AG04449 (cell line): ENCODE results near the gene ZNF598.

Source experiments
- CTCF ChIA-PET: fragments of 350-600 bp; formaldehyde crosslinking; extraction: SDS; loops from one replicate; lab custom pipeline; 2021; ENCODE audit warnings: antibody characterized with exemption; lab: Yijun Ruan, JAX
- POLR2A ChIA-PET: fragments of 400-600, 350-600 bp; formaldehyde crosslinking; extraction: SDS; loops from one replicate; lab custom pipeline; 2020; ENCODE audit warnings: antibody characterized with exemption, inconsistent platforms; lab: Yijun Ruan, JAX
- DNase-seq: peaks from one replicate; pipeline ENCODE4 v3.0.0-alpha.2; 2010; ENCODE audit warnings: low read depth, low spot score
- H3K4me3 ChIP-seq: 2 replicates; pipeline ENCODE4 v1.5.1; 2011; ENCODE audit warnings: low read depth, mild to moderate bottlenecking, control low read depth, low read length
- TF ChIP-seq, protein P1 (sequence below): IDR thresholded peaks from one replicate; pipeline ENCODE4 v1.5.1; 2011; ENCODE audit warnings: mild to moderate bottlenecking, moderate library complexity, low read length, control low read depth, inconsistent platforms; ENCODE audit not compliant: insufficient read depth; ENCODE audit errors: missing control alignments

The ZNF598 gene

DNA sequence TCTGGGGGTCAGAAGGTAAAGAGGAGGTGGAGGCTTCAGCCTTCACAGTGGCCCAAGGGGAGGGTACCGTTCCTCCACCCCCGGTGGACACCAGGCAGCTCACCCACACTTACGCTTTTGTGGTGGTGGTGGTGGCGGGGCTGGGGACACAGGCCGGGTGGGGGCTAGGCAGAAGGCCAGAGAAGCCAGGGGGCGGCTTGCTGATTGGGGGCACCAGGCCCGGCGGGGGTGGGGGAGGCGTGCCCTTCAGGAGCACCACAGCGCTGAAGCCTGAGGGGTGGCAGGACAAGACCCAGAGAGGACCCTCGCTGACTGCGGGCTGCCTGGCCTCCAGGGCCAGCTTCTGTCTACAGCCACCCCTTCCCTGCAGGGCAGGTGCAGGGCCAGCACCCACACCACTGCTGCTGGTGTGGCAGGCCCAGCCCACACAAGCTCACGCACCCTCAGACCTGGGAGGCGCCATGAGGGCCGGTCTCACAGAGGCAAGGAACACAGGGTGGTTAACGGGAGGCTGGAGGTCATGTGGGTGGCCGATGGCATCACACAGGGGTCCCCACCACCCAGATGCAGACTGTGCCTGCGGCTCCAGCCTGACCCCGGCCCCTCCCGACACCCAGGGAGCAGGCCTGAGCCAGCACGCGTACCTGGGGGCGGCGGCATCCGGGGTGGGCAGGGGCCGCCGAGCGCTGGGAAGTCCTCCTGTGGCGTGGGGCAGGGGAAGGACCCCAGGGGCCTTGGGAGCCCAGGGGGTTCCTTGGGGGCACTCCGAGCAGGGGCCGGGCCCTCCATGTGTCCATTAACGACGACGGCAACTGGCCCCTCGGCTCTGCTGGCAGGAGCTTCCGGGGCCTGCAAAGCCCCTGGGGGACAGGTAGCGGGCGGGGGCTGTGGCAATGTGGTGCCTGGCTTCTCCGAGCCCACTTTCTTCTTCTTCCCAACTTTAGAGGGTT is 10.5 kb downstream of the ZNF598 start:
- ChIA-PET CTCF (interaction anchor here (1.9 to 10.6 kb wide), 3 partner anchors 9 to 142 kb away, joined by 7 to 176 read pairs (median 19); partner anchors contain the start of gene PKD1), POLR2A (interaction anchor here (1.6 kb wide), 1 partner anchor 156 kb away, joined by 3 read pairs; the partner anchor contains the start of gene TRAF7)
- TF ChIP-seq, protein P1, sequence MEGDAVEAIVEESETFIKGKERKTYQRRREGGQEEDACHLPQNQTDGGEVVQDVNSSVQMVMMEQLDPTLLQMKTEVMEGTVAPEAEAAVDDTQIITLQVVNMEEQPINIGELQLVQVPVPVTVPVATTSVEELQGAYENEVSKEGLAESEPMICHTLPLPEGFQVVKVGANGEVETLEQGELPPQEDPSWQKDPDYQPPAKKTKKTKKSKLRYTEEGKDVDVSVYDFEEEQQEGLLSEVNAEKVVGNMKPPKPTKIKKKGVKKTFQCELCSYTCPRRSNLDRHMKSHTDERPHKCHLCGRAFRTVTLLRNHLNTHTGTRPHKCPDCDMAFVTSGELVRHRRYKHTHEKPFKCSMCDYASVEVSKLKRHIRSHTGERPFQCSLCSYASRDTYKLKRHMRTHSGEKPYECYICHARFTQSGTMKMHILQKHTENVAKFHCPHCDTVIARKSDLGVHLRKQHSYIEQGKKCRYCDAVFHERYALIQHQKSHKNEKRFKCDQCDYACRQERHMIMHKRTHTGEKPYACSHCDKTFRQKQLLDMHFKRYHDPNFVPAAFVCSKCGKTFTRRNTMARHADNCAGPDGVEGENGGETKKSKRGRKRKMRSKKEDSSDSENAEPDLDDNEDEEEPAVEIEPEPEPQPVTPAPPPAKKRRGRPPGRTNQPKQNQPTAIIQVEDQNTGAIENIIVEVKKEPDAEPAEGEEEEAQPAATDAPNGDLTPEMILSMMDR = no peak
- no peak for DNase-seq
- H3K4me3 ChIP-seq = no peak overlapping the region

- H3K4me3 ChIP-seq = no peak overlapping the region
- CTCF ChIA-PET = interaction anchor here (1.9 to 4.6 kb wide), 2 partner anchors 10 to 142 kb away, joined by 7 to 19 read pairs; no protein-coding TSS in a partner anchor
- POLR2A ChIA-PET = interaction anchor here (1.6 kb wide), 1 partner anchor 157 kb away, joined by 3 read pairs; the partner anchor contains the start of gene TRAF7
- TF ChIP-seq, protein P1 = no peak
- no peak for DNase-seq
These were observed 11.2 kb downstream of the ZNF598 start for GRCh38 chr16:1998360-1998835.

DNA sequence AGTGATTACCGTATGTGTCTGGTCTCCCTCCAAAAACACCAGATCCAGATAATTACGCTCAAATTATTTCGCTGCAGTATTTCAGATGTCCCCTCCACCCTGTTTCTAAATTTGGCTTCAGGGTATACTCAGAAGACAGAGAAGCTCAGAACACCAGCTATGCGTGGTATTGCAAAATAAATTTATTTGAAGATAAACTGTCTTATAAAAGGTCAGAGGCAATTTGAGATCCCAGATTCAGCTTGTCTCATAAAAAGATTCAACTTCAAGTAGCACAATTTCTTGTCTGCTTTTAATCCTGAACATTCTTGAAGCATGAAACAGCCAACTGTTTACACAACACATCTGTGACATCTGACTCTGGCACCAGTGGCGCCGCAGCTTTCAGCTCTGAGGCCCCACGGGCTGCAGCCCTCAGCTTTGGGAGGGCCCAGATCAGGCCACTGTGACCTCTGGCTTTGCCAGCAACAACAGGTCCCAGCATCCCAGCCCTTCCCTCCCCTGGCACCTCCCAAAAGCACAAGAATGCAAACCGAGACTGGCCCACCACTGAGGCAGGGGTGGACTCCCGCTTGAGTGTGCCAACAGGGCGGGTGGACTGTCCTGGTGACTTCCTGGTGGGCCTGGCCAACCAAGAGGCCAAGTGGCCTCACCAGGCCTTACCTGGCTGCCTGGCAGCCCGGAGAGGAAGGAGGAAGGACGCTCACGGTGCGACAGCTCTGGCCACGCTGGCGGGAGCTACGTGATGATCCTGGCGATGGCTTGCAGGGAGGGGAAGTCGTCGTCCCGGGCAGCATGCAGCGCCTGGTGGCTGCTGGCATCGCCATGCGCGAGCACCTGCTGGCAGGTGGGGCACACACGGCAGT is 11.9 kb downstream of the ZNF598 start:
- no peak overlapping the region for H3K4me3 ChIP-seq
- TF ChIP-seq, protein P1 = no peak
- ChIA-PET POLR2A (interaction anchor here (1.6 kb wide), 1 partner anchor 158 kb away, joined by 3 read pairs; the partner anchor contains the start of gene TRAF7), CTCF (interaction anchor here (1.1 to 4.6 kb wide), 3 partner anchors 10 to 143 kb away, joined by 3 to 19 read pairs (median 7); no protein-coding TSS in a partner anchor)
- DNase-seq = no peak

DNA sequence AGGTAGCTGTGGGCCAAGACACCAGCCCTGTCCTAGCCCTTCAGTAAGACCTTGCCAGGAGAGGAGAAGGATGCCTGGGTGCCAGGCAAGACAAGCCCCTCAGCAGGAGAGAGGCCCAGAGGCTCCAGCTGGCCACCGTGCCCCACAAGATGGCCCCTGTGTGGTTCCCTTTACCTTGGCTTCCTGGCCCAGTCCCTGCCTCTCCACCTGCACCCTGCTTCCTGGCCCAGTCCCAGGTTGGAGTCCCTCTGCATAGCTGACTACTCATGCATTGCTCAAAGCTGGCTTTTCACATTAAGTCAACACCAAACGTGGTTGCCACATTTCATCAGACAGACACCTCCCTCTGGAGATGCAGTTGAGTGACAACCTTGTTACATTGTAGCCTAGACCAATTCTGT is 15.9 kb downstream of the ZNF598 start:
- no peak for DNase-seq
- H3K4me3 ChIP-seq = no peak overlapping the region
- TF ChIP-seq, protein P1 = no peak
- CTCF ChIA-PET = interaction anchor here (0.9 to 16.4 kb wide), 7 partner anchors 9 to 147 kb away, joined by 3 to 163 read pairs (median 5); partner anchors contain the start of gene GFER
- POLR2A ChIA-PET = interaction anchor here (0.7 to 1.0 kb wide), 2 partner anchors 8 to 29 kb away, joined by 3 to 5 read pairs; partner anchors contain the start of gene RPS2

- CTCF ChIA-PET = interaction anchor here (1.5 to 16.4 kb wide), 5 partner anchors 8 to 148 kb away, joined by 3 to 163 read pairs (median 6); partner anchors contain the start of gene GFER
- no peak for DNase-seq
- POLR2A ChIA-PET = no interaction called here
- H3K4me3 ChIP-seq = peak overlapping the region; percentile 47
- TF ChIP-seq, protein P1 = no peak
These were observed 16.8 kb downstream of the ZNF598 start for GRCh38 chr16:1992704-1993317.
